ENCODE data around the gene TLCD2.
A peak's percentile ranks its signal among the peaks of the same experiment; 100 is the strongest.
"Not testable (repeated sequence)": the region's sequence is repeated elsewhere in the genome, so short reads cannot be mapped to it uniquely, and the experiment has no call there.

Gene TLCD2

GRCh38 chr17:1684378-1685189 is 25.6 kb downstream of the TLCD2 start, which contains the start of gene PRPF8:
Gene PRPF8 (minus strand): TSS chr17:1684867. CDS start chr17:1684571, 296 bp downstream.
- peak; percentile 98 for DNase-seq (ENCODE audit: low spot score)

- no peak for DNase-seq (ENCODE audit: low spot score)
Observed at GRCh38 chr17:1683459-1683858, 26.7 kb downstream of the TLCD2 start.

- DNase-seq (ENCODE audit: low spot score) = no peak
Observed at GRCh38 chr17:1676401-1676800, 33.8 kb downstream of the TLCD2 start.

- DNase-seq (ENCODE audit: low spot score) = no peak
Observed at GRCh38 chr17:1673041-1673785, 37.0 kb downstream of the TLCD2 start.

- not testable (repeated sequence) for DNase-seq (ENCODE audit: low spot score)
Observed at GRCh38 chr17:1663934-1664333, 46.2 kb downstream of the TLCD2 start.

- DNase-seq (ENCODE audit: low spot score) = no peak
Observed at GRCh38 chr17:1661045-1661444, 49.1 kb downstream of the TLCD2 start.

- DNase-seq (ENCODE audit: low spot score) = no peak
Observed at GRCh38 chr17:1658100-1658499, 52.1 kb downstream of the TLCD2 start.

- DNase-seq (ENCODE audit: low spot score) = no peak
Observed at GRCh38 chr17:1653735-1654134, 56.4 kb downstream of the TLCD2 start.

- not testable (repeated sequence) for DNase-seq (ENCODE audit: low spot score)
Observed at GRCh38 chr17:1652794-1653193, 57.4 kb downstream of the TLCD2 start.

Measured in COLO829 (cell line).